Activated naive CD8-positive, alpha-beta T cell (primary cell): ENCODE data around the gene SPG11.
"Not testable (repeated sequence)": the region's sequence is repeated elsewhere in the genome, so short reads cannot be mapped to it uniquely, and the experiment has no call there.

Experiments
- H3K27ac Mint-ChIP-seq: one replicate; pipeline ENCODE4 v1.8.0; 2021; ENCODE audit warnings: mixed read lengths
- H3K27me3 Mint-ChIP-seq: one replicate; pipeline ENCODE4 v1.8.0; 2021; ENCODE audit warnings: mixed read lengths
- H3K36me3 Mint-ChIP-seq: one replicate; pipeline ENCODE4 v1.8.0; 2021; ENCODE audit warnings: mixed read lengths
- H3K4me1 Mint-ChIP-seq: one replicate; pipeline ENCODE4 v1.8.0; 2021; ENCODE audit warnings: low read depth, mixed read lengths
- H3K4me3 Mint-ChIP-seq: one replicate; pipeline ENCODE4 v1.8.0; 2021; ENCODE audit warnings: mild to moderate bottlenecking, mixed read lengths
- H3K9me3 Mint-ChIP-seq: one replicate; pipeline ENCODE4 v1.8.0; 2021; ENCODE audit warnings: low read depth, mixed read lengths

SPG11 gene

GRCh38 chr15:44663410-44664308 is at the start of gene SPG11:
Gene SPG11, minus strand, starts transcription at chr15:44663662. Its CDS starts 15 bp downstream, at chr15:44663647.
- Mint-ChIP-seq H3K27me3 (no peaks in the 10 kb centered on the region), H3K9me3 (no peaks in the 10 kb centered on the region), H3K36me3 (peaks cover 5% of the 10 kb centered on the region), H3K27ac (peak within 1 kb of the TSS; percentile 98), H3K4me1 (peaks cover 65% of the 10 kb centered on the region), H3K4me3 (peak within 1 kb of the TSS; percentile 99)

- Mint-ChIP-seq H3K4me1 (peaks cover 51% of the 10 kb centered on the region), H3K9me3 (no peaks in the 10 kb centered on the region), H3K4me3 (peak overlapping the region; percentile 98), H3K36me3 (peaks cover 44% of the 10 kb centered on the region), H3K27ac (peak overlapping the region; percentile 100), H3K27me3 (no peaks in the 10 kb centered on the region)
These were observed 49.0 kb upstream of the SPG11 start for GRCh38 chr15:44712346-44713005.

- Mint-ChIP-seq H3K4me3 (peak overlapping the region; percentile 98), H3K4me1 (peaks cover 46% of the 10 kb centered on the region), H3K9me3 (no peaks in the 10 kb centered on the region), H3K27ac (peak overlapping the region; percentile 100), H3K27me3 (no peaks in the 10 kb centered on the region), H3K36me3 (peaks cover 40% of the 10 kb centered on the region)
These were observed 48.4 kb upstream of the SPG11 start for GRCh38 chr15:44711743-44712345.

- H3K4me3 Mint-ChIP-seq = peak within 1 kb of the TSS; percentile 98
- H3K27me3 Mint-ChIP-seq = no peaks in the 10 kb centered on the region
- peaks cover 38% of the 10 kb centered on the region for H3K36me3 Mint-ChIP-seq
- H3K4me1 Mint-ChIP-seq = peaks cover 42% of the 10 kb centered on the region
- no peaks in the 10 kb centered on the region for H3K9me3 Mint-ChIP-seq
- H3K27ac Mint-ChIP-seq = peak within 1 kb of the TSS; percentile 100
These were observed 47.8 kb upstream of the SPG11 start, which contains the start of the genes B2M and PATL2 for GRCh38 chr15:44711096-44711742. Gene B2M, plus strand, starts transcription at chr15:44711517. Its CDS starts 30 bp downstream, at chr15:44711547. Gene PATL2, minus strand, starts transcription at chr15:44711323. Its CDS starts 34,833 bp downstream, at chr15:44676490.

- H3K4me1 Mint-ChIP-seq = peaks cover 35% of the 10 kb centered on the region
- no peaks in the 10 kb centered on the region for H3K27me3 Mint-ChIP-seq
- H3K9me3 Mint-ChIP-seq = no peaks in the 10 kb centered on the region
- H3K4me3 Mint-ChIP-seq = peak overlapping the region; percentile 98
- peaks cover 35% of the 10 kb centered on the region for H3K36me3 Mint-ChIP-seq
- H3K27ac Mint-ChIP-seq = peak overlapping the region; percentile 100
These were observed 47.0 kb upstream of the SPG11 start for GRCh38 chr15:44710236-44711095.

GRCh38 chr15:44706946-44707636 is 43.6 kb upstream of the SPG11 start:
- H3K27me3 Mint-ChIP-seq = no peaks in the 10 kb centered on the region
- H3K27ac Mint-ChIP-seq = peak overlapping the region; percentile 34
- no peak overlapping the region for H3K4me3 Mint-ChIP-seq
- H3K4me1 Mint-ChIP-seq = peaks cover 27% of the 10 kb centered on the region
- peaks cover 11% of the 10 kb centered on the region for H3K9me3 Mint-ChIP-seq
- peaks cover 21% of the 10 kb centered on the region for H3K36me3 Mint-ChIP-seq

- no peak overlapping the region for H3K27ac Mint-ChIP-seq
- no peak overlapping the region for H3K4me3 Mint-ChIP-seq
- H3K27me3 Mint-ChIP-seq = no peaks in the 10 kb centered on the region
- H3K4me1 Mint-ChIP-seq = peaks cover 33% of the 10 kb centered on the region
- peaks cover 23% of the 10 kb centered on the region for H3K36me3 Mint-ChIP-seq
- peaks cover 16% of the 10 kb centered on the region for H3K9me3 Mint-ChIP-seq
These were observed 42.9 kb upstream of the SPG11 start for GRCh38 chr15:44706401-44706800.

- H3K36me3 Mint-ChIP-seq = peaks cover 23% of the 10 kb centered on the region
- peaks cover 33% of the 10 kb centered on the region for H3K4me1 Mint-ChIP-seq
- no peak overlapping the region for H3K27ac Mint-ChIP-seq
- no peaks in the 10 kb centered on the region for H3K27me3 Mint-ChIP-seq
- H3K4me3 Mint-ChIP-seq = no peak overlapping the region
- peaks cover 17% of the 10 kb centered on the region for H3K9me3 Mint-ChIP-seq
These were observed 42.5 kb upstream of the SPG11 start for GRCh38 chr15:44705986-44706385.

GRCh38 chr15:44700676-44701075 is 37.2 kb upstream of the SPG11 start:
- not testable (repeated sequence) for H3K4me3 Mint-ChIP-seq, H3K27me3 Mint-ChIP-seq, H3K27ac Mint-ChIP-seq
- H3K36me3 Mint-ChIP-seq = peaks cover 19% of the 10 kb centered on the region
- peaks cover 26% of the 10 kb centered on the region for H3K9me3 Mint-ChIP-seq
- peaks cover 20% of the 10 kb centered on the region for H3K4me1 Mint-ChIP-seq

- Mint-ChIP-seq H3K4me1 (peaks cover 30% of the 10 kb centered on the region), H3K36me3 (peaks cover 15% of the 10 kb centered on the region), H3K27me3 (no peaks in the 10 kb centered on the region), H3K4me3 (no peak overlapping the region), H3K27ac (no peak overlapping the region), H3K9me3 (peaks cover 24% of the 10 kb centered on the region)
These were observed 35.2 kb upstream of the SPG11 start for GRCh38 chr15:44698641-44699040.

GRCh38 chr15:44697014-44697413 is 33.6 kb upstream of the SPG11 start:
- peaks cover 29% of the 10 kb centered on the region for H3K4me1 Mint-ChIP-seq
- H3K27ac Mint-ChIP-seq = peak overlapping the region; percentile 25
- H3K36me3 Mint-ChIP-seq = peaks cover 8% of the 10 kb centered on the region

GRCh38 chr15:44695294-44695693 is 31.8 kb upstream of the SPG11 start:
- no peak overlapping the region for H3K4me3 Mint-ChIP-seq
- H3K4me1 Mint-ChIP-seq = peaks cover 29% of the 10 kb centered on the region
- peak overlapping the region; percentile 4 for H3K27ac Mint-ChIP-seq
- no peaks in the 10 kb centered on the region for H3K27me3 Mint-ChIP-seq
- peaks cover 4% of the 10 kb centered on the region for H3K9me3 Mint-ChIP-seq
- peaks cover 2% of the 10 kb centered on the region for H3K36me3 Mint-ChIP-seq

More at GRCh38 chr15:44697014-44697413, 33.6 kb upstream of the SPG11 start:
- Mint-ChIP-seq H3K9me3 (peaks cover 14% of the 10 kb centered on the region), H3K27me3 (no peaks in the 10 kb centered on the region), H3K4me3 (no peak overlapping the region)

GRCh38 chr15:44694416-44694815 is 31.0 kb upstream of the SPG11 start:
- Mint-ChIP-seq H3K36me3 (peaks cover 2% of the 10 kb centered on the region), H3K9me3 (peaks cover 4% of the 10 kb centered on the region), H3K27ac (no peak overlapping the region), H3K4me3 (no peak overlapping the region), H3K4me1 (peaks cover 32% of the 10 kb centered on the region), H3K27me3 (no peaks in the 10 kb centered on the region)
